ENCODE measurements around the gene EPHA4.

Gene EPHA4

DNA sequence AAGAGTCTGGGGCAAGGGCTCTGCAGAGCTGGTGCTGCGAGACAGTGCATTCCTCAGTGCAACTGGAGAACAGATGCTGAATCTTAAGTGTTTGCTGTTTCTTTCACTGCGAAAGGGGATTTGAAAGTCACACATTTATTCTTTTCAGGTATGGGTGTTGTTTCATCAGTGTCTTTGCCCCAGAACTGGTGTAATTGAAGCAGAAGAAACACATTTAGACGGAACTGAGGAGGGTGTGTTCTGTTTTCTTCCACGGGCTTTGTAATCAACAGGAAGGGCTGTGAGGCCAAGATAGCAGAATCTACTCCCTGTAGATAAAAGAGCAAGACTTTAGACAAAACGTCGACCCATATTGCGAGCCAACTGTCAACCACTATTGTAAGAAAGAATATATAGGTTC, 151.9 kb downstream of the EPHA4 start:
- Histone ChIP-seq H3K4me3 (ENCODE audit: low read depth in 1 of 2, low read length in 2 of 2) (no peak overlapping the region), H3K36me3 (ENCODE audit: insufficient read depth, low read length) (no peaks in the 10 kb centered on the region), H3K4me1 (ENCODE audit: insufficient read depth, low read length) (no peaks in the 10 kb centered on the region), H3K27me3 (ENCODE audit: insufficient read depth, low read length, poor library complexity) (no peaks in the 10 kb centered on the region), H3K79me2 (ENCODE audit: insufficient read depth, low read length) (no peaks in the 10 kb centered on the region), H3K9me3 (ENCODE audit: insufficient read depth, low read length, severe bottlenecking) (no peaks in the 10 kb centered on the region), H2AFZ (ENCODE audit: low read depth, low read length) (no peak overlapping the region), H3K27ac (ENCODE audit: low read length) (no peak overlapping the region), H3K4me2 (ENCODE audit: insufficient read depth, low read length) (no peak overlapping the region), H4K20me1 (ENCODE audit: insufficient read depth, low read length) (no peaks in the 10 kb centered on the region), H3K9ac (ENCODE audit: low read depth, low read length) (no peak overlapping the region)
- TF ChIP-seq, protein P1, sequence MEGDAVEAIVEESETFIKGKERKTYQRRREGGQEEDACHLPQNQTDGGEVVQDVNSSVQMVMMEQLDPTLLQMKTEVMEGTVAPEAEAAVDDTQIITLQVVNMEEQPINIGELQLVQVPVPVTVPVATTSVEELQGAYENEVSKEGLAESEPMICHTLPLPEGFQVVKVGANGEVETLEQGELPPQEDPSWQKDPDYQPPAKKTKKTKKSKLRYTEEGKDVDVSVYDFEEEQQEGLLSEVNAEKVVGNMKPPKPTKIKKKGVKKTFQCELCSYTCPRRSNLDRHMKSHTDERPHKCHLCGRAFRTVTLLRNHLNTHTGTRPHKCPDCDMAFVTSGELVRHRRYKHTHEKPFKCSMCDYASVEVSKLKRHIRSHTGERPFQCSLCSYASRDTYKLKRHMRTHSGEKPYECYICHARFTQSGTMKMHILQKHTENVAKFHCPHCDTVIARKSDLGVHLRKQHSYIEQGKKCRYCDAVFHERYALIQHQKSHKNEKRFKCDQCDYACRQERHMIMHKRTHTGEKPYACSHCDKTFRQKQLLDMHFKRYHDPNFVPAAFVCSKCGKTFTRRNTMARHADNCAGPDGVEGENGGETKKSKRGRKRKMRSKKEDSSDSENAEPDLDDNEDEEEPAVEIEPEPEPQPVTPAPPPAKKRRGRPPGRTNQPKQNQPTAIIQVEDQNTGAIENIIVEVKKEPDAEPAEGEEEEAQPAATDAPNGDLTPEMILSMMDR (IDR thresholded peaks at IDR 0.05; ENCODE audit: borderline replicate concordance, extremely low read depth, low read length, poor library complexity, severe bottlenecking) = no peak
- no peak for TF ChIP-seq EZH2 (IDR thresholded peaks at IDR 0.05; ENCODE audit: borderline replicate concordance, low read depth, low read length, severe bottlenecking)
- ATAC-seq (ENCODE audit: insufficient read depth, low read depth) (no peak), DNase-seq (no peak)

DNA sequence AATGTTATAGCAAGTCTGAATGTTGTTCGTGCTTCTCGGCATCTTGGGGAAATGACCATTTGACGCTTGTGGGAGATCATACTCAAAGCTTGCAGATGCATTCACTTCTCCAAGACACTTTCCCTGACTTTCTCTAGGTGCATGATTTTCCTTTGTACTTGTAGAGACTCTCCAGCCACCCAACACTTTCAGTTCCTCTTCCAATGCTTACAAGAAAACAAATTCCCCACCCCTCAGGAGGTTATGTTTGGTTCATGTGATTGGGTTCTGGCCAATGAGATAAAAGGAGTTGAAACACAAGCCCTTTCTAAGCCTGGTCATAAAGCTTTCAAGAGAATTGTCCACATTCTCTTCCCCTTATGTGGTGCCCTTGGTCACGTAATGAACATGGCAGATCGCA, 156.3 kb downstream of the EPHA4 start:
- ATAC-seq (ENCODE audit: insufficient read depth, low read depth) = no peak
- TF ChIP-seq, protein P1 (IDR thresholded peaks at IDR 0.05; ENCODE audit: borderline replicate concordance, extremely low read depth, low read length, poor library complexity, severe bottlenecking) = no peak
- TF ChIP-seq EZH2 (IDR thresholded peaks at IDR 0.05; ENCODE audit: borderline replicate concordance, low read depth, low read length, severe bottlenecking) = no peak
- no peaks in the 10 kb centered on the region for H3K79me2 ChIP-seq (ENCODE audit: insufficient read depth, low read length)

DNA sequence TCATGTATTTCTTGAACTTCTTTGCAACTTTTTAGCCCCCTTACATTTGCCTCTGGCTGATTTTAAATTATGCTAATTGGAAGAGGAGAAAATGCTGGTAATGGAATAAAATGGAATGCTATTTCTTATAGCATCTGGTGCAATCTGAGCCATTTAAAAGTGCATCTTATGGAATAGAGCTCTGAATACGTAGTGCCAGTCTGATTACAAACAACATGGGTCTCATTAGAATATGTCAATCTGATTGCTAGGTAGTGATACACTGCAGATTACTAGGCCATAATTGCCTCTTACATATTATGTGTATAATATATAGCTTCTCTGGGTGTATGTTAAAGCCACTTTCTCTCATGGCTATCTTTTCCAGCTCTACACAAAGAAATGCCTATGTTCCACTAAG, 159.1 kb downstream of the EPHA4 start:
- Histone ChIP-seq H3K36me3 (ENCODE audit: insufficient read depth, low read length) (no peaks in the 10 kb centered on the region), H3K9ac (ENCODE audit: low read depth, low read length) (no peak overlapping the region), H3K79me2 (ENCODE audit: insufficient read depth, low read length) (no peaks in the 10 kb centered on the region), H3K4me2 (ENCODE audit: insufficient read depth, low read length) (no peak overlapping the region), H2AFZ (ENCODE audit: low read depth, low read length) (no peak overlapping the region), H3K4me1 (ENCODE audit: insufficient read depth, low read length) (no peaks in the 10 kb centered on the region), H3K27ac (ENCODE audit: low read length) (no peak overlapping the region), H3K4me3 (ENCODE audit: low read depth in 1 of 2, low read length in 2 of 2) (no peak overlapping the region), H4K20me1 (ENCODE audit: insufficient read depth, low read length) (no peaks in the 10 kb centered on the region), H3K27me3 (ENCODE audit: insufficient read depth, low read length, poor library complexity) (no peaks in the 10 kb centered on the region), H3K9me3 (ENCODE audit: insufficient read depth, low read length, severe bottlenecking) (no peaks in the 10 kb centered on the region)
- no peak for DNase-seq
- ATAC-seq (ENCODE audit: insufficient read depth, low read depth) = no peak
- TF ChIP-seq, protein P1 (IDR thresholded peaks at IDR 0.05; ENCODE audit: borderline replicate concordance, extremely low read depth, low read length, poor library complexity, severe bottlenecking) = no peak
- no peak for TF ChIP-seq EZH2 (IDR thresholded peaks at IDR 0.05; ENCODE audit: borderline replicate concordance, low read depth, low read length, severe bottlenecking)

More for the DNA sequence above, 156.3 kb downstream of the EPHA4 start:
- Histone ChIP-seq H3K9ac (ENCODE audit: low read depth, low read length) (no peak overlapping the region), H3K9me3 (ENCODE audit: insufficient read depth, low read length, severe bottlenecking) (no peaks in the 10 kb centered on the region), H2AFZ (ENCODE audit: low read depth, low read length) (no peak overlapping the region), H4K20me1 (ENCODE audit: insufficient read depth, low read length) (no peaks in the 10 kb centered on the region), H3K4me2 (ENCODE audit: insufficient read depth, low read length) (no peak overlapping the region), H3K4me1 (ENCODE audit: insufficient read depth, low read length) (no peaks in the 10 kb centered on the region), H3K27me3 (ENCODE audit: insufficient read depth, low read length, poor library complexity) (no peaks in the 10 kb centered on the region), H3K4me3 (ENCODE audit: low read depth in 1 of 2, low read length in 2 of 2) (no peak overlapping the region), H3K36me3 (ENCODE audit: insufficient read depth, low read length) (no peaks in the 10 kb centered on the region), H3K27ac (ENCODE audit: low read length) (no peak overlapping the region)
- DNase-seq = no peak

DNA sequence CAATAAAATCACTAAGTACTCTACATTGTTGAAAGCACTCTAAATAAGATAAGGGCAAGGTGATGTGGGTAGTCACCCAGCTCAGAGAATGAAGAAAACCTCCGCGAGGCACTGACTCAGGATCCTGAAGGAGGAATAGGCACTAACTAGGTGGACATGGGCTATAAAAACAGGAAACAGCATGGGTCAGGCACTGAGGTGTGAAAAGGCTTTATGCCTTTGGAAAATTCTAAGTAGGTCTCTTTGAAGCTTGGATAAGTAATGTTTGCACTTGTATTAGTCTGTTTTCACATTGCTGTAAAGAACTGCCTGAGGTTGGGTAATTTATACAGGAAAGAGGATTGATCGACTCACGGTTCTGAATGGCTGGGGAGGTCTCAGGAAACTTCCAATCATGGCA, 161.6 kb downstream of the EPHA4 start:
- H3K9ac ChIP-seq (ENCODE audit: low read depth, low read length) = no peak overlapping the region
- no peaks in the 10 kb centered on the region for H3K9me3 ChIP-seq (ENCODE audit: insufficient read depth, low read length, severe bottlenecking)
- no peak for TF ChIP-seq EZH2 (IDR thresholded peaks at IDR 0.05; ENCODE audit: borderline replicate concordance, low read depth, low read length, severe bottlenecking)
- TF ChIP-seq, protein P1 (IDR thresholded peaks at IDR 0.05; ENCODE audit: borderline replicate concordance, extremely low read depth, low read length, poor library complexity, severe bottlenecking) = no peak
- no peak overlapping the region for H2AFZ ChIP-seq (ENCODE audit: low read depth, low read length)
- no peak overlapping the region for H3K4me2 ChIP-seq (ENCODE audit: insufficient read depth, low read length)
- no peaks in the 10 kb centered on the region for H3K79me2 ChIP-seq (ENCODE audit: insufficient read depth, low read length)
- no peaks in the 10 kb centered on the region for H3K4me1 ChIP-seq (ENCODE audit: insufficient read depth, low read length)
- H3K27ac ChIP-seq (ENCODE audit: low read length) = no peak overlapping the region
- no peaks in the 10 kb centered on the region for H3K27me3 ChIP-seq (ENCODE audit: insufficient read depth, low read length, poor library complexity)
- H4K20me1 ChIP-seq (ENCODE audit: insufficient read depth, low read length) = no peaks in the 10 kb centered on the region
- ATAC-seq (ENCODE audit: insufficient read depth, low read depth) = no peak
- H3K4me3 ChIP-seq (ENCODE audit: low read depth in 1 of 2, low read length in 2 of 2) = no peak overlapping the region
- no peaks in the 10 kb centered on the region for H3K36me3 ChIP-seq (ENCODE audit: insufficient read depth, low read length)
- DNase-seq = no peak
